Dermis blood vessel endothelial cell (primary cell): ENCODE data around the gene NAALADL2. TPM values are rescaled to one million over a fixed set of nuclear protein-coding genes. Genes with fewer than 3 reads are reported as not detected.

ENCODE experiments used
- DNase-seq: peaks from one replicate; pipeline ENCODE4 v3.0.0; 2010
- total RNA-seq: library from RNA; depleted of rRNA; stranded (reverse); fragments of >200 nt; gene quantifications from 2 replicates; pipeline ENCODE4 v1.2.3, GENCODE V29; 2014

NAALADL2 gene
- total RNA-seq = 0.56 and 1.4 TPM in 2 replicates

- DNase-seq = no peak
Measured at GRCh38 chr3:174859114-174859735, at the start of gene NAALADL2. TSS of gene NAALADL2 (plus strand) at chr3:174859334.

DNA sequence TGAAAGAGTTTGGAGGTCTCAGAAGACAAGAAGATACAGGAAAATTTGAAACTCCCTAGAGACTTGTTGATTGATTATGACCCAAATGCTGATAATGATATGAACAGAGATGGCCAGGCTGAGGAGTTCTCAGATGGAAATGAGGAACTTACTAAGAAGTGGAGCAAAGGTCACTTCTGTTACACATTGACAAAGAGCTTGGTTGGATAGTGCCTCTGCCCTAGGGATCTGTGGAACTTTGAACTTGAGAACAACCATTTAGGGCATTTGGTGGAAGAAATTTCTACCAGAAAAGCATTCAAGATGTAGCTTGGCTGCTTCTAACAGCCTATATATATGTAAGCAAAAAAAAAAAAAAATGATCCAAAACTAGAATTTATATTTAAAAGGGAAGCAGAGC lies 48.9 kb upstream of the NAALADL2 start:
- DNase-seq = no peak

DNA sequence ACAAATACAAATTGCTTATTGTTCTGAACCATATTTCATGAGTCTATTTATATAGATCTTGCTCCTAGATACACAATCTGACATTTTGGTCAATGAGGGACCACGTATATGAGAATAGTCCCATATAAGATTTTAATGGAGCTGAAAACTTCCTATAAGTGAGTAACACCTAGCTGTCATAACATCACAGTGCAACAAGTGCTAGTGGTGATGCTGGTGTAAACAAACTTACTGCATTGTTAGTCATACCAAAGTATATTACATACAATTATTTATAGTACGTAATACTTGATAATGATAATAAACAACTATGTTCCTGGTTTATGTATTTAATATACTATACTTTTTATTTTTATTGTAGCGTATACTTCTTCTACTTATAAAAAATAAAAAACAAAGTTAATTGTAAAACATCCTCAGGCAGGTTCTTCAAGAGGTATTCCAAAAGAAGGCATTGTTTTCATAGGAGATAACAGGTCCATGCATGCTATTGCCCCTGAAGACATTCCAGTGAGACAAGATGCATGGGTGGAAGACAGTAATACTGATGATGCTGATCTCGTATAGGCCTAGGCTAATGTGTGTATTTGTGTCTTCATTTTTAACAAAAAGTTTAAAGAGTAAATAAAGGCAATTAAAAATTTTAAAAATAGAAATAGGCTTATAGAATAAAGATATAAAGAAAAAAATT lies 46.8 kb upstream of the NAALADL2 start:
- DNase-seq = no peak

GRCh38 chr3:174815750-174816149 lies 43.4 kb upstream of the NAALADL2 start:
- no peak for DNase-seq

- DNase-seq = no peak
Measured at GRCh38 chr3:174820885-174821284, 38.2 kb upstream of the NAALADL2 start.

- no peak for DNase-seq
Measured at GRCh38 chr3:174821477-174821876, 37.7 kb upstream of the NAALADL2 start.

GRCh38 chr3:174822320-174822719 lies 36.8 kb upstream of the NAALADL2 start:
- no peak for DNase-seq

DNA sequence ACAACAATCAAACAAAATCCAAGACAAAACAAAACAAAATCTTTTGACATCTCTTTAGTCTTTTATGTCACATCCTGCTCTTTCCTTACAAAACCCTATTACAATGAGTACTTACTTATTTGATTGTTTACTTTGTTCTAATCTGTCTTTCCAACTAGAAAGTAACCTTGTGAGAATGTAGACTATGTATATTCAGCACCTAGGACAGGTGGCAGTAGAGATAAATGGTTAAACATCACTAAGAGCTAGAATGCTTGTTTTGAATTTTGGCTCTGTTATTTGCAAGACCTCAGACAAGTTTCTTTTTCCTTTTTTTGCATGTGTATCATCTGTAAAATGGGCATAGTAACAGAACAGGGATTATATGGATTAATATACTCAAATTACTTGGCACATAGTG lies 33.1 kb upstream of the NAALADL2 start:
- DNase-seq = no peak

DNA sequence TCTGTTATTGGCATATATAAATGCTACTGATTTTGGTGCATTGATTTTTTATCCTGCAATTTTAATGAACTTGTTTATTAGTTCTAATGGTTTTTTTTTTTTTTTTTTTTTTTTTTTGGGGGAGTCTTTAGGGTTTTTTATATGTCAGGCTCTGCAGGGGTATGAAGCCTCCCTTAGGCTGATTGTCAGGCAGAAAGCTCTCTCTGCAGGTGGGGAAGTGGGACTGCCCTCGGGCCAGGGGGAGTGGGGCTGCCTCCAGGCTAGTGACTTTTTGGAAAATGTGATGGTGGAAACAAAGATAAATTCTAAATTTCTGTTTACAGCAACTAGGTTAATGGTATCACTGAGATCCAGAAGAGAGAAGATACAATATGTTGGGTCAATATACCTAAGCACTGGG lies 14.4 kb upstream of the NAALADL2 start:
- no peak for DNase-seq

GRCh38 chr3:174846055-174846454 lies 13.1 kb upstream of the NAALADL2 start:
- DNase-seq = no peak

- DNase-seq = no peak
Measured at GRCh38 chr3:174854987-174855386, 4.1 kb upstream of the NAALADL2 start.

- DNase-seq = no peak
Measured at GRCh38 chr3:174857301-174857700, 1.8 kb upstream of the NAALADL2 start.

DNA sequence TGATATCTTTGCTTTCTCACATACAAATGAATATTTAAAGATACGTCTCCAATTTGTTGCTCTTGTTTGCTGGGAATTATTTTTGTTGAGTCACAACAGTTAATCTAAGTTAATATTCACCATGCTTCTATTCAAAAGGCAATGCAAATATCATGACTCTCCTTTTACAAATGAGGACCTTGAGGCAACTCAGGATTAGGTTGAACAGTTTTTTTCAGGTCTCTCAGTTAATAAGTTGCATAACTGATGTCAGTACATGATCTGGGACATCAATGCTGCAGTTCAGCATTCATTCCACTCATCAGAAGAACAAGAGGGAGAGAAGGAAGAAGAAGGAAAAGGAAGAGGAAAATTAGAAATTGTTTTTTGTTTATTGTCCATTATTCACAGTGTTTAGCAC lies 781 bp upstream of the NAALADL2 start:
- DNase-seq = no peak

- no peak for DNase-seq
Measured at GRCh38 chr3:174859756-174860155, 622 bp downstream of the NAALADL2 start.

DNA sequence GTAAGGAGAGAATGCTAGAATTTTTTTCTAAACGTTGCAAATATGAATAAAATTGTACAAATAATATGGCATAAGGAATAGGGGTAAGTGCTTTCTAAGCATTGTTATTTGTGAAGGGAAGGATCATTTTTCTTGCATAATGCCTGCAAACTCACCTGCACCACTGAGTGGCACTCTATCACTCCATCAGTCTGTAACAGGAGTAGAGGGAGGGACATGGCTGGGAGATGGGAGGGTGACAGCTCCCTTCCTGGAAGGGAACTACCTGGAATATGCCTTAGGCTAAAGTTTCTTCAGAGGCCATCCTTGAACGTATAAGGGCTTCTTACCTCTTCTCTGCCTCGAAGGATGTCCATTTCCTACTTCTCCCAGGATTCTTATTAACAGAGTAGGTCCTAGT lies 3.0 kb downstream of the NAALADL2 start:
- no peak for DNase-seq

- DNase-seq = no peak
Measured at GRCh38 chr3:174862666-174863065, 3.5 kb downstream of the NAALADL2 start.

DNA sequence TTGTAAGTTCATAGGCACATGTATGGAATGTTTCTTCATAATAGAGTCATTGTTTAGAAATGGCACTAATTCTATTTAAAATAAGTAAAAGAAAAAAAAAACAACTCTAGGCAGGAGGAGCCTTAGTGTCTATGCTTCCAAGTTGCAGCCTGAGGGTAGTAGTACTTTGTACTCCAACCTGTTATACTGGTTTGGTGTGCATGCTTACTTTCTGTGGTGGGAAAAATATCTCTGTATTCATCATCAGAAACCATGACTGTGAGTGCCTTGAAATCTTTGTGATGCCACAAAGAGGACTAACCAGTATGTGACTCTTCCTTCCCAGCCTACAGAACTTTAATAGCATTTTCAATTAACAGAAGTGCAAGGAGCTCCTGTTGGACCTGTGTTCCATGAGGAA lies 4.4 kb downstream of the NAALADL2 start:
- no peak for DNase-seq

DNA sequence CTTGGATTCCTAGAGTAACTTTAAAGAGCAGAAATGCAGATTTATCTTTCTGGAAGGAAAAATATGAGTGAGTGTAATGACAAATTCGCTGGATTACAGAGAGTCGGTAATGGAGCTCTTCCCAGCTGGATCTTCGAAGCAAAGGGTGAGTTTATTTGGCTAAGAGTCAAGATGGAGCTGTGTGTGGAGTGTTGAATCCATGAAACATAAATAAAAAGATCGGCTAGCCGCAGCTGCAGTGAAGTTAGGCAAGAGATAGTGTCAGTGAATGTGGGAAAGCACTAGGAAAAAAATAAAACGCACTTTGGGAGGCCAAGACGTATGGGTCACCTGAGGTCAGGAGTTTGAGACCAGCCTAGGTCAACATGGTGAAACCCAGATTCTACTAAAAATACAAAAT lies 10.3 kb downstream of the NAALADL2 start:
- DNase-seq = no peak

DNA sequence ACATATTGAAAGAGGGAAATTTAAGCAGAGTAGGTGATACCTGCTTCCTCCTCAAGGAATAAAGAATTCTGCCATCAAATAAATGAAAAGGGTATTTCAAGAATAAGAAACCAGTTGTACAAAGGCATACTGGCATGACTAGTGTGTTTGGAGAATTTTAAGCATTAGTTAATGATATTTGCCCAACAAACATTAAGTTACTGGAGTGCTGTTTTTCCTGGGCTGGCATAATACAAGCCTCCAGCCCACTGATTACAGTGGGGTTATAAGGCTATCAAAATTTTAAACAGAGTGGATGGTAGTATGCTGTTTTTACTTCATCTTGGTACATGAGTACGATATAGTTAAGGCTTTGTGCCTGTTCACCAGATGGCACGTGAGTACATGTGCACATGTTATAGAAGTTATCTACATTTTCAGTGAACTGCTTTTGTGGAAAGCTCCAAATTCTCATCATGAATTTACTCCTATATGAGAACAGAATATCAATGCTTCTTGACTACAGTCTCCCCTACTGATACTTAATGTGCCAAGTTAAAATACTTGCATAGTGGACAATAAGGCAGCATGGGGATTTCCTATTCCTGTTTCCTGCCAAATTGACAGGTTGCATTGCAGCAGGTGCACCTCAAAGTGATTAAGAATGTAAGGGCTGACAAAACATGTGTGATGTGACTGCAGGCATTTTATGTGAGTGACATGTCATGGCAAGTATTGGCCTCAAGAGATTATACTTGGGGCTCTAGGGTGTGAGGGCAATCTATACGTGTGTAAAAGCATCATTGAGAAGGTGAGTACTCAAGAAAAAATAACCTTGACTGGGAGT lies 14.9 kb downstream of the NAALADL2 start:
- DNase-seq = no peak

- no peak for DNase-seq
Measured at GRCh38 chr3:174882789-174883188, 23.7 kb downstream of the NAALADL2 start.

DNA sequence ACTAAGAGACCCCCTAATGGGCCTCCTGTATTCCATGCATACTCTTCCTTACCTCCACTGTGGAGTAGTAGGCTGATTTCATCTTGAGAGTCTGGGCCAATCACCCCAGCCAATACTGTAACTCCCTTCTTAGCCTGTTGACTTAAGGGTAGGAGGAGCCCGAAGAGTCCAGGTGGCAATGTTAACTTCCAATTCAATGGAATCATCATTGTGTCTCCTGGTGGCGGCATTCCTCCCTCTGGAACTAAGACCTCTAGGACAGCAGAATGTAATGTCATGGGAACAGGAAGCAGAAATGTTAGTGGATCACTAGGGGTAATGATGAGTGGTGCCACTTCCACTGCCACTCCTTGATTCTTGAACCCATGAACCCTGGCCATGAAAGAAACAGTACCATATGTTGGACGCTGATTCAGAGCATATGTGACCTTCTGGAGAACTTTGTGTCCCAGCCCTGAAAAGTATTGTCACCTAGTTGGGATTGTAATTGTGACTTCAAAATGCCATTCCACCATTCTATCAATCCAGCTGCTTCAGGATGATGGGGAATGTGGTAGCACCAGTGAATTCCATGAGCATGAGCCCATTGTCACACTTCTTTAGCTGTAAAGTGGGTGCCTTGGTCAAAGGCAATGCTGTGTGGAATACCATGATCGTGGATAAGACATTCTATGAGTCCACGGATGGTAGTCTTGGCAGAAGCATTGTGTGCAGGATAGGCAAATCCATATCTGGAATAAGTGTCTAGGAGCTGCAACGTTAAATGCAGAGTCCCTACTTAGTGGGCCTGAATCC lies 24.9 kb downstream of the NAALADL2 start:
- no peak for DNase-seq

GRCh38 chr3:174884776-174885568 lies 25.8 kb downstream of the NAALADL2 start:
- DNase-seq = no peak
